Measurements from ENCODE around the gene GARIN5B.

GRCh38 chr19:55365245-55365644, 2.2 kb upstream of the GARIN5B start:
- no peak for TF ChIP-seq POLR2A (IDR thresholded peaks at IDR 0.05; ENCODE audit: low read depth, low read length)
- no peak for TF ChIP-seq TAF1 (IDR thresholded peaks at IDR 0.05; ENCODE audit: borderline replicate concordance, low read depth, low read length)

Data from GM12892 (cell line).